ENCODE results near the gene DUXA.

GRCh38 chr19:57135797-57136196 is 31.5 kb downstream of the DUXA start:
- TF ChIP-seq CTCF (IDR thresholded peaks at IDR 0.05; ENCODE audit: low read length): no peak
- no peak for TF ChIP-seq EZH2 (IDR thresholded peaks at IDR 0.05; ENCODE audit: borderline replicate concordance, low read length)

Data from OCI-LY1 (cell line).